A673 (cell line): ENCODE measurements around the gene HS3ST4.

Source experiments
- CTCF ChIP-seq: fragments of 300-800, 200-600 bp; sonication (generic); conservative IDR thresholded peaks from 2 replicates; pipeline ENCODE4 v1.5.1; 2017; ENCODE audit warnings: low read depth, mild to moderate bottlenecking, antibody characterized with exemption, low read length, moderate library complexity, mixed read lengths
- EZH2 ChIP-seq: fragments of 200-600 bp; sonication (generic); IDR thresholded peaks from 2 replicates; pipeline ENCODE4 v1.6.1; 2017; ENCODE audit warnings: borderline replicate concordance, low read depth, mild to moderate bottlenecking, mixed read lengths, antibody characterized with exemption, low read length; ENCODE audit not compliant: poor library complexity, severe bottlenecking

- TF ChIP-seq CTCF (no peak), EZH2 (no peak)
These were observed 79.5 kb downstream of the HS3ST4 start for GRCh38 chr16:25771216-25771615.
